DND-41 (cell line): ENCODE results near the gene FAM110A.

ENCODE experiments used
- ATAC-seq: fragments of 200-7000 bp; cut with Tn5 transposase; 3 replicates; pipeline ENCODE4 v1.9.1; 2021; ENCODE audit warnings: low read depth; ENCODE audit not compliant: insufficient read depth
- DNase-seq: peaks from one replicate; pipeline ENCODE4 v3.0.0-alpha.2; 2020
- H2AFZ ChIP-seq: 2 replicates; pipeline ENCODE4 v1.6.0; 2012; ENCODE audit warnings: low read depth, low read length
- H3K27ac ChIP-seq: 2 replicates; pipeline ENCODE4 v1.5.1; 2012; ENCODE audit warnings: low read length, inconsistent platforms
- H3K27me3 ChIP-seq: fragments of 200-600 bp; sonication (generic); 2 replicates; pipeline ENCODE4 v1.6.0; 2012; ENCODE audit warnings: low read length, mild to moderate bottlenecking, inconsistent platforms; ENCODE audit not compliant: insufficient read depth, poor library complexity
- H3K36me3 ChIP-seq: 2 replicates; pipeline ENCODE4 v1.5.1; 2012; ENCODE audit warnings: low read length, inconsistent platforms; ENCODE audit not compliant: insufficient read depth
- H3K4me1 ChIP-seq: 2 replicates; pipeline ENCODE4 v1.5.1; 2012; ENCODE audit warnings: mild to moderate bottlenecking, low read length; ENCODE audit not compliant: insufficient read depth
- H3K4me2 ChIP-seq: 2 replicates; pipeline ENCODE4 v1.6.0; 2012; ENCODE audit warnings: mild to moderate bottlenecking, moderate library complexity, low read length, inconsistent platforms; ENCODE audit not compliant: insufficient read depth
- H3K4me3 ChIP-seq, 2 experiments: fragments of 200-600 bp in 1 of 2; shearing (Covaris generic) in 1 of 2; 2 replicates each; pipeline ENCODE4 v1.5.1; 2012 to 2016; ENCODE audit warnings: inconsistent platforms in 2 of 2, low read length in 2 of 2, mild to moderate bottlenecking in 2 of 2, low read depth in 1 of 2, moderate library complexity in 1 of 2
- H3K79me2 ChIP-seq: 2 replicates; pipeline ENCODE4 v1.6.0; 2012; ENCODE audit warnings: low read length, inconsistent platforms; ENCODE audit not compliant: insufficient read depth
- H3K9ac ChIP-seq: 2 replicates; pipeline ENCODE4 v1.6.0; 2012; ENCODE audit warnings: low read depth, mild to moderate bottlenecking, inconsistent platforms, low read length, moderate library complexity
- H3K9me3 ChIP-seq: 2 replicates; pipeline ENCODE4 v1.5.1; 2012; ENCODE audit warnings: low read length, moderate library complexity, mild to moderate bottlenecking, inconsistent platforms; ENCODE audit not compliant: insufficient read depth, severe bottlenecking
- H4K20me1 ChIP-seq: 2 replicates; pipeline ENCODE4 v1.6.0; 2012; ENCODE audit warnings: low read length; ENCODE audit not compliant: insufficient read depth
- CTCF ChIP-seq: IDR thresholded peaks from 2 replicates; pipeline ENCODE4 v1.5.1; 2012; ENCODE audit warnings: borderline replicate concordance, low read length, moderate library complexity, mild to moderate bottlenecking; ENCODE audit not compliant: poor library complexity, severe bottlenecking; ENCODE audit errors: extremely low read depth
- EZH2 ChIP-seq: IDR thresholded peaks from 3 replicates; pipeline ENCODE4 v1.6.1; 2012; ENCODE audit warnings: borderline replicate concordance, low read depth, mild to moderate bottlenecking, moderate library complexity, low read length, inconsistent platforms; ENCODE audit not compliant: severe bottlenecking

The FAM110A gene

GRCh38 chr20:821046-821730 is 12.3 kb upstream of the FAM110A start:
- ATAC-seq (no peak), DNase-seq (no peak)
- Histone ChIP-seq H3K4me3 (no peak overlapping the region), H3K4me2 (no peak overlapping the region), H4K20me1 (no peaks in the 10 kb centered on the region), H3K36me3 (no peaks in the 10 kb centered on the region), H3K27me3 (no peaks in the 10 kb centered on the region), H3K9me3 (no peaks in the 10 kb centered on the region), H3K9ac (no peak overlapping the region), H3K4me1 (no peaks in the 10 kb centered on the region), H2AFZ (no peak overlapping the region), H3K27ac (no peak overlapping the region), H3K79me2 (no peaks in the 10 kb centered on the region)
- no peak for TF ChIP-seq EZH2
- no peak for TF ChIP-seq CTCF

GRCh38 chr20:821731-822065 is 11.8 kb upstream of the FAM110A start:
- H3K36me3 ChIP-seq = no peaks in the 10 kb centered on the region
- no peak overlapping the region for H3K4me2 ChIP-seq
- TF ChIP-seq EZH2 (no peak), CTCF (no peak)
- H3K4me3 ChIP-seq = no peak overlapping the region
- no peaks in the 10 kb centered on the region for H3K79me2 ChIP-seq
- no peak for DNase-seq
- no peak overlapping the region for H2AFZ ChIP-seq
- ATAC-seq = no peak
- H3K9ac ChIP-seq = no peak overlapping the region
- H3K27ac ChIP-seq = no peak overlapping the region
- H4K20me1 ChIP-seq = no peaks in the 10 kb centered on the region
- no peaks in the 10 kb centered on the region for H3K4me1 ChIP-seq
- H3K9me3 ChIP-seq = no peaks in the 10 kb centered on the region
- H3K27me3 ChIP-seq = no peaks in the 10 kb centered on the region

- no peak overlapping the region for H3K9ac ChIP-seq
Measured at GRCh38 chr20:822651-823573, 10.6 kb upstream of the FAM110A start.

More at GRCh38 chr20:822651-823573, 10.6 kb upstream of the FAM110A start:
- Histone ChIP-seq H3K36me3 (no peaks in the 10 kb centered on the region), H3K27me3 (no peaks in the 10 kb centered on the region), H3K4me1 (no peaks in the 10 kb centered on the region), H3K4me2 (no peak overlapping the region), H2AFZ (no peak overlapping the region), H4K20me1 (no peaks in the 10 kb centered on the region), H3K27ac (no peak overlapping the region), H3K9me3 (no peaks in the 10 kb centered on the region), H3K4me3 (no peak overlapping the region), H3K79me2 (no peaks in the 10 kb centered on the region)
- TF ChIP-seq CTCF (no peak), EZH2 (no peak)
- no peak for ATAC-seq
- no peak for DNase-seq
